ENCODE measurements around the gene GALNT2.

DNA sequence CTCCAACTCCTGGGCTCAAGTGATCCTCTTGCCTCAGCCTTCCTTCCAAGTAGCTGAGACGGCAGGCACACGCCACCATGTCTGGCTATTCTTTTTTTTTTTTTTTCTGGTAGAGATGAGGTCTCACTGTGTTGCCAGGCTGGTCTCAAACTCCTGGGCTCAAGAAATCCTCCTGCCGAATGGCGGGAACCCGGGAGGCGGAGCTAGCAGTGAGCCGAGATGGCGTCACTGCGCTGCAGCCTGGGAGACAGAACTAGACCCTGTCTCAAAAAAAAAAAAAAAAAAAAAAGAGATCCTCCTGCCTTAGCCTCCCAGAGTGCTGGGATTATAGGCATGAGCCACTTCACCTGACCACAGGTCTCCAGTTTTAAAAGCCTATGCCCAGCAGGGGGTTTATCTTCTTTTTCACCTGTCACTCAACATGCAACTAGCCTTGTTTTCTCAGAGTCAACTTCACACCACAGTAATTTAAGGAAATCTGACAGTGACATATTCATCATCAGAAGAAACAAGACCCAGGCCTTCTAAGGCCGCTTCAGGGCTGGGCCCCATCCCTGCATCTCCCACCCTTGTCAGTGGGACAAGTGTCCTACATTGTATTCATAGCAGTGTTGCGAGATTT is 38.3 kb upstream of the GALNT2 start:
- TF ChIP-seq ZSCAN20 (CRISPR knock-in tag; IDR thresholded peaks at IDR 0.05) (no peak), PHF8 (IDR thresholded peaks at IDR 0.05; ENCODE audit: borderline replicate concordance, low read depth) (no peak), HOXB13 (CRISPR knock-in tag; IDR thresholded peaks at IDR 0.05; ENCODE audit: low read depth) (no peak), RNF2 (IDR thresholded peaks at IDR 0.05; ENCODE audit: borderline replicate concordance, low read depth) (no peak)
- TF ChIP-seq, protein P1, sequence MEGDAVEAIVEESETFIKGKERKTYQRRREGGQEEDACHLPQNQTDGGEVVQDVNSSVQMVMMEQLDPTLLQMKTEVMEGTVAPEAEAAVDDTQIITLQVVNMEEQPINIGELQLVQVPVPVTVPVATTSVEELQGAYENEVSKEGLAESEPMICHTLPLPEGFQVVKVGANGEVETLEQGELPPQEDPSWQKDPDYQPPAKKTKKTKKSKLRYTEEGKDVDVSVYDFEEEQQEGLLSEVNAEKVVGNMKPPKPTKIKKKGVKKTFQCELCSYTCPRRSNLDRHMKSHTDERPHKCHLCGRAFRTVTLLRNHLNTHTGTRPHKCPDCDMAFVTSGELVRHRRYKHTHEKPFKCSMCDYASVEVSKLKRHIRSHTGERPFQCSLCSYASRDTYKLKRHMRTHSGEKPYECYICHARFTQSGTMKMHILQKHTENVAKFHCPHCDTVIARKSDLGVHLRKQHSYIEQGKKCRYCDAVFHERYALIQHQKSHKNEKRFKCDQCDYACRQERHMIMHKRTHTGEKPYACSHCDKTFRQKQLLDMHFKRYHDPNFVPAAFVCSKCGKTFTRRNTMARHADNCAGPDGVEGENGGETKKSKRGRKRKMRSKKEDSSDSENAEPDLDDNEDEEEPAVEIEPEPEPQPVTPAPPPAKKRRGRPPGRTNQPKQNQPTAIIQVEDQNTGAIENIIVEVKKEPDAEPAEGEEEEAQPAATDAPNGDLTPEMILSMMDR (IDR thresholded peaks at IDR 0.05): no peak
- TF ChIP-seq, protein P2, sequence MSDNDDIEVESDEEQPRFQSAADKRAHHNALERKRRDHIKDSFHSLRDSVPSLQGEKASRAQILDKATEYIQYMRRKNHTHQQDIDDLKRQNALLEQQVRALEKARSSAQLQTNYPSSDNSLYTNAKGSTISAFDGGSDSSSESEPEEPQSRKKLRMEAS (IDR thresholded peaks at IDR 0.05): no peak

Data from A549 (cell line).